Glomerular visceral epithelial cell (primary cell): Measurements from ENCODE around the gene PDYN.

Experiments
- DNase-seq: peaks from one replicate; pipeline ENCODE4 v3.0.0-alpha.2; 2016; ENCODE audit errors: extremely low spot score

The PDYN gene

GRCh38 chr20:1935696-1936366 is 58.0 kb downstream of the PDYN start:
- no peak for DNase-seq

DNA sequence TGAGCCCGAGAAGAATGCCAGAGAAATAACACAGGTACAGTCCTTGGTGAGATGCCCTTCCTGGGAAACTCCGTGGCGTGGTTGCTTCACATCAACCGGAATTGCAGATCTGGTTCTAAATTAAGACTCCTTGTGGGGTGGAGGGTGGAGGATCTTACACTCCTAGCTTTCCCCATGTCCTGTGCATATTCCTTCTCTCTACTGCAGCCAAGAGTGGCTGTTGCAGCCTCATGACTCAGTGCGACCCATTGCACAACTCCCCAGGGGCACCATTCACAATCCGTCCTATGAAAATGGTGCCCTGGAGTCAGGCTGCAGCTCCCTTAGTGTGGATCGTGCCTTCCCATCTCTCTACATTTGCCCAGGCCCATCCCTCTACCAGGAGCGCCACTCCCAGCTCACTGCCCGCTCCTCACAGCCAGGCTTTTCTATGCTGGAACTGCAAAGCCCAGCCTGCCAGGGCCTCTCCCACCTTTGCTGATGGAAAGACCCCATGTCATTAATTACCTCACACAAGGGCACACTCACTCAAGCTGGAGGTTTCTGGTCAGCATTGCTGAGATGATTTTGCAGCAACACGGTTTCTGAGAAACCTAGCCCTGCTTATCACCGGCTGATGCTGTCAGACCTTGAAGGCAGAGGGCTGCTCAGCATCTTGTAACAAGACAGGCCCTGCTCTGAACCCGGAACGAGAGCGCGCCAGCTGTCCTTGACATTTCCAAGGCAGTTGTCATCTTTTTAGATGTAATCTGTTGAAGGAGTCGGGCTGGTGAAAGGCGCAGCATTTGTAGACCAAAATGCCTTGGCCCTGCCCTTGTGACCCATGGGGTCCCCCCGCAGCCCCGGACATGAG is 58.9 kb downstream of the PDYN start:
- no peak for DNase-seq

- no peak for DNase-seq
These were observed 59.7 kb downstream of the PDYN start for GRCh38 chr20:1934156-1934555.

DNA sequence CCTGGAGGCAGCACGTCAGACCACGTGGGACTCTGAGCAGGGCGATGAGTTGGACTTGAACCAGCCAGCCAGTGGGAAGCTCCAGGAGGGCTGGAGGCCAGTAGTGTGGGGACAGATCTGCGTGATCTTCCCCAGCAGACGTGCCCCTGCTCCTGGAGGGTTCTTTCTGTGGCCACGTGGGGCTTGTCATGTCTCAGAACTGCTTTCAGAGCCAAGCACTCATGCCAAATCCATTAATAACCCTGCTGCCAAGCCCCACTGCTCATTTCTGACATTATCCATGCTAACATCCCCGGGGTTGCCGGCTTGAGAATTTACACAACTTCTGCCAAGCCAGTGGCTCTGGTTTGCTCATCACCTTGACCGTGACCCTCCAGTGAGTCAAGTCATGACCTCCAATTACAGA is 60.4 kb downstream of the PDYN start:
- peak; percentile 80 for DNase-seq

DNA sequence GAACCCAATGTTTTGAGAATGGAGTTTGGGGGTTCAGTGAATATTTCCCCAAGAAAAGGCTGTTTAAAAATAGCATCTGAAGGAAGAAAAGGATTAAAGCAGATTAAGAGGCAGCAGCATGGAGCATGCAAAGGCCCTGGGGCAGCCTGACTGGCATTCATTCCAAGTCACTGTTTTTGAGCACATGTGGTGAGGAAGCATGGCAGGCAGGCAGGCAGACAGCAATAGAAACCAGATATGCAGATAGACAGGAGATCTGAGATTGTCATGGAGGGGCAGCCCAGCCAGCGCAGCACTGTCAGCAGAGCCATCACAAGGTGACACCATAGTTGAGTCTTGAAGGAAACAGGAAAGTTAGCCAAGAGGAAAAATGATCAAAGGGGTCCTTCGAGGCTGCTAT is 60.9 kb downstream of the PDYN start:
- DNase-seq: no peak

GRCh38 chr20:1931830-1932229 is 62.0 kb downstream of the PDYN start:
- no peak for DNase-seq

GRCh38 chr20:1930165-1930564 is 63.7 kb downstream of the PDYN start:
- no peak for DNase-seq

GRCh38 chr20:1929460-1929859 is 64.4 kb downstream of the PDYN start:
- DNase-seq: no peak

- no peak for DNase-seq
These were observed 65.1 kb downstream of the PDYN start for GRCh38 chr20:1928782-1929181.
